H7 (cell line): Measurements from ENCODE around the gene MID1. TPM values are rescaled to one million over a fixed set of nuclear protein-coding genes. Genes with fewer than 3 reads are reported as not detected.

Source experiments
- DNase-seq: peaks from one replicate; pipeline ENCODE4 v3.0.0; 2012
- H3K27me3 ChIP-seq: 2 replicates; pipeline ENCODE4 v1.6.0; 2011; ENCODE audit warnings: mild to moderate bottlenecking, low read length; ENCODE audit not compliant: control insufficient read depth, insufficient read depth
- H3K36me3 ChIP-seq: replicated peaks from 2 replicates; pipeline ENCODE4 v1.5.1; 2011; ENCODE audit warnings: low read length; ENCODE audit not compliant: control insufficient read depth, insufficient read depth
- H3K4me3 ChIP-seq: 2 replicates; pipeline ENCODE4 v1.5.1; 2011; ENCODE audit warnings: low read depth, mild to moderate bottlenecking, control low read depth, low read length, moderate library complexity; ENCODE audit not compliant: insufficient read depth
- total RNA-seq: library from RNA; depleted of rRNA; stranded (reverse); fragments of >200 nt; shearing (Covaris generic); gene quantifications from 2 replicates; pipeline ENCODE4 v1.2.3, GENCODE V29; 2014

The MID1 gene
- total RNA-seq, 1 experiment from 2014 or later, result 55.1 TPM

- Histone ChIP-seq H3K36me3 (no peaks in the 10 kb centered on the region), H3K27me3 (no peaks in the 10 kb centered on the region), H3K4me3 (no peak overlapping the region)
- no peak for DNase-seq
These were observed 11.2 kb upstream of the MID1 start for GRCh38 chrX:10631416-10632145.

GRCh38 chrX:10630320-10630719 is 9.9 kb upstream of the MID1 start:
- Histone ChIP-seq H3K4me3 (no peak overlapping the region), H3K36me3 (no peaks in the 10 kb centered on the region), H3K27me3 (no peaks in the 10 kb centered on the region)
- peak; percentile 9 for DNase-seq

- no peak for DNase-seq
- H3K4me3 ChIP-seq, result no peak overlapping the region
- H3K27me3 ChIP-seq, result no peaks in the 10 kb centered on the region
- H3K36me3 ChIP-seq, result no peaks in the 10 kb centered on the region
These were observed 9.5 kb upstream of the MID1 start for GRCh38 chrX:10629905-10630304.

GRCh38 chrX:10628906-10629305 is 8.5 kb upstream of the MID1 start:
- Histone ChIP-seq H3K36me3 (no peaks in the 10 kb centered on the region), H3K27me3 (no peaks in the 10 kb centered on the region), H3K4me3 (no peak overlapping the region)
- no peak for DNase-seq

- H3K4me3 ChIP-seq, result no peak overlapping the region
- H3K27me3 ChIP-seq, result no peaks in the 10 kb centered on the region
- H3K36me3 ChIP-seq, result no peaks in the 10 kb centered on the region
- no peak for DNase-seq
These were observed 1.8 kb upstream of the MID1 start for GRCh38 chrX:10622197-10622596.

GRCh38 chrX:10619425-10620046 is 849 bp downstream of the MID1 start:
- no peak for DNase-seq
- Histone ChIP-seq H3K4me3 (peak overlapping the region; percentile 75), H3K36me3 (no peaks in the 10 kb centered on the region)

GRCh38 chrX:10618961-10619360 is 1.4 kb downstream of the MID1 start:
- Histone ChIP-seq H3K4me3 (peak overlapping the region; percentile 75), H3K36me3 (no peaks in the 10 kb centered on the region), H3K27me3 (no peaks in the 10 kb centered on the region)
- no peak for DNase-seq

More at GRCh38 chrX:10619425-10620046, 849 bp downstream of the MID1 start:
- no peaks in the 10 kb centered on the region for H3K27me3 ChIP-seq

- Histone ChIP-seq H3K27me3 (no peaks in the 10 kb centered on the region), H3K36me3 (no peaks in the 10 kb centered on the region), H3K4me3 (peak overlapping the region; percentile 75; the same call in 1 of the 2 replicates)
- DNase-seq, result no peak
These were observed 2.4 kb downstream of the MID1 start for GRCh38 chrX:10617999-10618351.

- no peaks in the 10 kb centered on the region for H3K27me3 ChIP-seq
- H3K4me3 ChIP-seq, result peak overlapping the region; percentile 75; the same call in 1 of the 2 replicates
- DNase-seq, result no peak
- no peaks in the 10 kb centered on the region for H3K36me3 ChIP-seq
These were observed 3.0 kb downstream of the MID1 start for GRCh38 chrX:10617186-10617998.

GRCh38 chrX:10615931-10616774 is 4.2 kb downstream of the MID1 start:
- H3K36me3 ChIP-seq, result no peaks in the 10 kb centered on the region
- H3K4me3 ChIP-seq, result no peak overlapping the region
- peak; percentile 56 for DNase-seq
- H3K27me3 ChIP-seq, result no peaks in the 10 kb centered on the region

GRCh38 chrX:10612215-10612614 is 8.2 kb downstream of the MID1 start:
- DNase-seq, result no peak
- H3K36me3 ChIP-seq, result no peaks in the 10 kb centered on the region
- no peak overlapping the region for H3K4me3 ChIP-seq
- H3K27me3 ChIP-seq, result no peaks in the 10 kb centered on the region

- DNase-seq, result peak; percentile 55
- Histone ChIP-seq H3K36me3 (no peaks in the 10 kb centered on the region), H3K4me3 (no peak overlapping the region), H3K27me3 (no peaks in the 10 kb centered on the region)
These were observed 8.8 kb downstream of the MID1 start for GRCh38 chrX:10611441-10612090.

- H3K27me3 ChIP-seq, result no peaks in the 10 kb centered on the region
- no peaks in the 10 kb centered on the region for H3K36me3 ChIP-seq
- no peak overlapping the region for H3K4me3 ChIP-seq
- DNase-seq, result no peak
These were observed 12.3 kb downstream of the MID1 start for GRCh38 chrX:10608099-10608498.

GRCh38 chrX:10607233-10607632 is 13.2 kb downstream of the MID1 start:
- no peak for DNase-seq
- H3K36me3 ChIP-seq, result no peaks in the 10 kb centered on the region
- H3K4me3 ChIP-seq, result no peak overlapping the region
- no peaks in the 10 kb centered on the region for H3K27me3 ChIP-seq
